WTC11 (cell line): ENCODE measurements around the gene OS9. TPM values are rescaled to one million over a fixed set of nuclear protein-coding genes. Genes with fewer than 3 reads are reported as not detected.

Source experiments
- ATAC-seq: fragments of 200-7000 bp; cut with Tn5 transposase; 2 replicates; pipeline ENCODE4 v1.10.0; 2021; ENCODE audit warnings: mild to moderate bottlenecking, moderate library complexity
- CTCF ChIA-PET: fragments of 300-600 bp; sonication (Branson Sonifier 250); formaldehyde crosslinking; loops from one replicate; lab custom pipeline; 2021; ENCODE audit warnings: antibody characterized with exemption; lab: Charles Lee
- POLR2A ChIA-PET: fragments of 350-600 bp; sonication (Branson Sonifier 250); formaldehyde crosslinking; loops from one replicate; lab custom pipeline; 2021; ENCODE audit warnings: antibody characterized with exemption; lab: Charles Lee
- DNase-seq: peaks from one replicate; pipeline ENCODE4 v3.0.0; 2021; ENCODE audit warnings: low spot score
- H3K27ac Mint-ChIP-seq: 2 replicates; pipeline ENCODE4 v1.8.0; 2021; ENCODE audit warnings: mixed read lengths
- H3K27me3 Mint-ChIP-seq: 2 replicates; pipeline ENCODE4 v1.8.0; 2021; ENCODE audit warnings: low read depth, mild to moderate bottlenecking, moderate library complexity, mixed read lengths
- H3K36me3 Mint-ChIP-seq: 2 replicates; pipeline ENCODE4 v1.8.0; 2021; ENCODE audit warnings: mixed read lengths
- H3K4me1 Mint-ChIP-seq: 2 replicates; pipeline ENCODE4 v1.8.0; 2022; ENCODE audit warnings: mixed read lengths
- H3K4me3 Mint-ChIP-seq: 2 replicates; pipeline ENCODE4 v1.8.0; 2021; ENCODE audit warnings: mild to moderate bottlenecking, moderate library complexity, mixed read lengths
- H3K9me3 Mint-ChIP-seq: 2 replicates; pipeline ENCODE4 v1.8.0; 2021; ENCODE audit warnings: mixed read lengths
- E2F4 ChIP-seq: sonication (generic); formaldehyde crosslinking; IDR thresholded peaks from 2 replicates; pipeline ENCODE4 v1.8.1; 2022; ENCODE audit warnings: low read depth, mild to moderate bottlenecking, moderate library complexity, missing genetic modification reagents, borderline replicate concordance
- ESRRA ChIP-seq: sonication (generic); formaldehyde crosslinking; IDR thresholded peaks from 2 replicates; pipeline ENCODE4 v1.8.1; 2022; ENCODE audit warnings: mild to moderate bottlenecking, missing genetic modification reagents, borderline replicate concordance
- FOXP4 ChIP-seq: sonication (generic); formaldehyde crosslinking; IDR thresholded peaks from 2 replicates; pipeline ENCODE4 v1.8.0; 2022; ENCODE audit warnings: mild to moderate bottlenecking, missing genetic modification reagents
- IRF1 ChIP-seq: sonication (generic); formaldehyde crosslinking; IDR thresholded peaks from 2 replicates; pipeline ENCODE4 v1.8.0; 2023; ENCODE audit warnings: missing genetic modification reagents
- KAT7 ChIP-seq: sonication (generic); formaldehyde crosslinking; IDR thresholded peaks from 2 replicates; pipeline ENCODE4 v1.8.1; 2023; ENCODE audit warnings: missing genetic modification reagents, mild to moderate bottlenecking, borderline replicate concordance
- NFATC4 ChIP-seq: fragments of 250-450 bp; sonication (Bioruptor Pico); IDR thresholded peaks from 2 replicates; pipeline ENCODE4 v1.9.0; 2021; ENCODE audit warnings: mild to moderate bottlenecking
- NFE2L1 ChIP-seq: sonication (generic); formaldehyde crosslinking; IDR thresholded peaks from 2 replicates; pipeline ENCODE4 v1.8.1; 2023; ENCODE audit warnings: missing genetic modification reagents
- NFYB ChIP-seq: sonication (generic); formaldehyde crosslinking; conservative IDR thresholded peaks from 2 replicates; pipeline ENCODE4 v1.8.0; 2022; ENCODE audit warnings: low read depth, missing genetic modification reagents
- NR3C1 ChIP-seq: sonication (generic); formaldehyde crosslinking; conservative IDR thresholded peaks from 2 replicates; pipeline ENCODE4 v1.8.1; 2023; ENCODE audit warnings: low read depth, mild to moderate bottlenecking, missing genetic modification reagents
- ZMAT4 ChIP-seq: fragments of 250-450 bp; sonication (Bioruptor Pico); IDR thresholded peaks from 2 replicates; pipeline ENCODE4 v1.9.0; 2021; ENCODE audit warnings: mild to moderate bottlenecking
- ZNF121 ChIP-seq: sonication (generic); formaldehyde crosslinking; IDR thresholded peaks from 2 replicates; pipeline ENCODE4 v1.8.0; 2023; ENCODE audit warnings: missing genetic modification reagents
- ZNF423 ChIP-seq: fragments of 250-450 bp; sonication (Bioruptor Pico); IDR thresholded peaks from 2 replicates; pipeline ENCODE4 v2.1.2; 2022; ENCODE audit warnings: mild to moderate bottlenecking, moderate library complexity
- total RNA-seq: library from RNA; stranded (reverse); gene quantifications from 3 replicates; pipeline ENCODE4 v1.2.3, GENCODE V29; 2021
- TF ChIP-seq, protein P1 (sequence below): sonication (generic); formaldehyde crosslinking; IDR thresholded peaks from 2 replicates; pipeline ENCODE4 v1.8.1; 2023; ENCODE audit warnings: mild to moderate bottlenecking, missing genetic modification reagents, borderline replicate concordance
- TF ChIP-seq, protein P2 (sequence below): sonication (generic); formaldehyde crosslinking; IDR thresholded peaks from 2 replicates; pipeline ENCODE4 v1.8.1; 2023; ENCODE audit warnings: mild to moderate bottlenecking, missing genetic modification reagents, moderate library complexity
- TF ChIP-seq, protein P3 (sequence below): sonication (generic); formaldehyde crosslinking; IDR thresholded peaks from 2 replicates; pipeline ENCODE4 v1.8.1; 2022; ENCODE audit warnings: low read depth, missing genetic modification reagents, borderline replicate concordance
- TF ChIP-seq, protein P4 (sequence below): sonication (generic); formaldehyde crosslinking; IDR thresholded peaks from 2 replicates; pipeline ENCODE4 v1.8.0; 2023; ENCODE audit warnings: missing genetic modification reagents, mild to moderate bottlenecking, borderline replicate concordance

The OS9 gene
- total RNA-seq, 1 experiment from 2014 or later = 77.5 TPM

DNA sequence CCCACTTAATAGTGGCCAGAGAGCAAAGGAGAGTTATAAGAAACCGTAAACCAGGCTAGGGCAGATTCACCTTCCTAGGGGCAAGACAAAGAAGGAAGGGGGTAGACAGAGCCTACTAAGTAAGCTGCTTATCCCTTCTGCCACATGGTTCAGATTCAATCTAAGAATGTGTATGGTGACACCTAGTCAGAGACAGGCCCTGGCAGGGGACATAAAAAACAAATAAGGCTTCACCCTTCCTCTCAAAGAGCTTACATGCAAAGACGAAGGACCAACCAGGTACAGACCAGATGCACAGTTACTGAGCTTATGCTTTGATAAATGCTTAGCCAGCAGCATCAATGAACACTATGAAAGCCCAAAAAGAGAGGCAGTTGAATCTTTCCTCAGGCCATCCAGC, 68.5 kb downstream of the OS9 start:
- no peaks in the 10 kb centered on the region for H3K36me3 Mint-ChIP-seq
- TF ChIP-seq, protein P1, sequence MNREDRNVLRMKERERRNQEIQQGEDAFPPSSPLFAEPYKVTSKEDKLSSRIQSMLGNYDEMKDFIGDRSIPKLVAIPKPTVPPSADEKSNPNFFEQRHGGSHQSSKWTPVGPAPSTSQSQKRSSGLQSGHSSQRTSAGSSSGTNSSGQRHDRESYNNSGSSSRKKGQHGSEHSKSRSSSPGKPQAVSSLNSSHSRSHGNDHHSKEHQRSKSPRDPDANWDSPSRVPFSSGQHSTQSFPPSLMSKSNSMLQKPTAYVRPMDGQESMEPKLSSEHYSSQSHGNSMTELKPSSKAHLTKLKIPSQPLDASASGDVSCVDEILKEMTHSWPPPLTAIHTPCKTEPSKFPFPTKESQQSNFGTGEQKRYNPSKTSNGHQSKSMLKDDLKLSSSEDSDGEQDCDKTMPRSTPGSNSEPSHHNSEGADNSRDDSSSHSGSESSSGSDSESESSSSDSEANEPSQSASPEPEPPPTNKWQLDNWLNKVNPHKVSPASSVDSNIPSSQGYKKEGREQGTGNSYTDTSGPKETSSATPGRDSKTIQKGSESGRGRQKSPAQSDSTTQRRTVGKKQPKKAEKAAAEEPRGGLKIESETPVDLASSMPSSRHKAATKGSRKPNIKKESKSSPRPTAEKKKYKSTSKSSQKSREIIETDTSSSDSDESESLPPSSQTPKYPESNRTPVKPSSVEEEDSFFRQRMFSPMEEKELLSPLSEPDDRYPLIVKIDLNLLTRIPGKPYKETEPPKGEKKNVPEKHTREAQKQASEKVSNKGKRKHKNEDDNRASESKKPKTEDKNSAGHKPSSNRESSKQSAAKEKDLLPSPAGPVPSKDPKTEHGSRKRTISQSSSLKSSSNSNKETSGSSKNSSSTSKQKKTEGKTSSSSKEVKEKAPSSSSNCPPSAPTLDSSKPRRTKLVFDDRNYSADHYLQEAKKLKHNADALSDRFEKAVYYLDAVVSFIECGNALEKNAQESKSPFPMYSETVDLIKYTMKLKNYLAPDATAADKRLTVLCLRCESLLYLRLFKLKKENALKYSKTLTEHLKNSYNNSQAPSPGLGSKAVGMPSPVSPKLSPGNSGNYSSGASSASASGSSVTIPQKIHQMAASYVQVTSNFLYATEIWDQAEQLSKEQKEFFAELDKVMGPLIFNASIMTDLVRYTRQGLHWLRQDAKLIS (CRISPR knock-in tag) = no peak
- no peak for TF ChIP-seq NFE2L1 (CRISPR knock-in tag)
- TF ChIP-seq FOXP4 = no peak
- TF ChIP-seq NFYB = no peak
- TF ChIP-seq, protein P2, sequence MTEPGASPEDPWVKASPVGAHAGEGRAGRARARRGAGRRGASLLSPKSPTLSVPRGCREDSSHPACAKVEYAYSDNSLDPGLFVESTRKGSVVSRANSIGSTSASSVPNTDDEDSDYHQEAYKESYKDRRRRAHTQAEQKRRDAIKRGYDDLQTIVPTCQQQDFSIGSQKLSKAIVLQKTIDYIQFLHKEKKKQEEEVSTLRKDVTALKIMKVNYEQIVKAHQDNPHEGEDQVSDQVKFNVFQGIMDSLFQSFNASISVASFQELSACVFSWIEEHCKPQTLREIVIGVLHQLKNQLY (CRISPR knock-in tag) = no peak
- no peak for TF ChIP-seq ZMAT4 (CRISPR knock-in tag)
- TF ChIP-seq, all 79 proteins: peak for 0
- DNase-seq = no peak
- H3K27ac Mint-ChIP-seq = no peak overlapping the region
- peaks cover 99% of the 10 kb centered on the region for H3K27me3 Mint-ChIP-seq
- CTCF ChIA-PET = no interaction called here
- POLR2A ChIA-PET = no interaction called here
- no peak overlapping the region for H3K4me3 Mint-ChIP-seq
- H3K9me3 Mint-ChIP-seq = no peaks in the 10 kb centered on the region
- no peak for ATAC-seq
- peaks cover 32% of the 10 kb centered on the region for H3K4me1 Mint-ChIP-seq

DNA sequence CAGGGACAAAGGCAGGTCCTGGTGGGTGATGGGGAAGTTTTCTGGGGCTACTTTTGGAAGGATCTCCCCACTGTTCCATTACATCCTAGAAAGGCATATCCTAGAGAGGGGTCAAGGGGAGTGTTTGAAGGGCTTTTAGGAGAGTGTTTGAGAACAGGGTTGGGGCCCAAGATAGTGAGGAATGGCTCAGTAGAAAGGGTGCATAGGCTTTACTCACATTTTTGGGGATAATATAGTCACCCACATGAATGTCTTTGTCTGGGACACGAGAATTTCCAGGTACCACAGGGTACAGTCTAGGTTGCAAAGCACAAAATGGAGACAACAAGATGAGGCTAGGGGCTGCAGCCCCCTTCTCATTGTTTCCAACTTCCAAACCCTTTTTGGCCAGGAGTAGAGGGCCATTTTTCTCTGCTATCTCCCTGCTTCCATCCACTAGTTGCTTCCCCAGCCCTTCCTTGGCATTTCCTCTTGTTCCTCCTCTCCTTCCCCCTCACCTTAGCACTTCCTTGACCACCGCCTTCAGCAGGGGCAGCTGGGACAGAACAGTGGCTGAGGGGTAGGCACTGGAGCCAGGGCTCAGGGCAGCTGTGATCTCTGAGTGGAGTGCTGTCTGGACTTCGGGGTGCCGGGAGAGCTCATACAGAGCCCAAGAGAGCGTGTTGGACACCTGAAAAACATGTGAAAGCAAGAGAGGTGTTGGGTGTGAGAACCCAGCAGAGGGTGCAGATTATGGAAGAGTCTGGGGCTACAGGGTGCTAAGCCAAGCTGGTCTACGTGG, 70.1 kb downstream of the OS9 start:
- no peak for ATAC-seq
- peak overlapping the region; percentile 74 for H3K4me3 Mint-ChIP-seq
- H3K27me3 Mint-ChIP-seq = peaks cover 92% of the 10 kb centered on the region
- peaks cover 33% of the 10 kb centered on the region for H3K4me1 Mint-ChIP-seq
- peaks cover 9% of the 10 kb centered on the region for H3K36me3 Mint-ChIP-seq
- CTCF ChIA-PET = interaction anchor here (1.1 to 5.3 kb wide), 4 partner anchors 8 to 51 kb away, joined by 3 to 80 read pairs (median 6); partner anchors contain the start of genes EEF1AKMT3, METTL1 and TSFM
- POLR2A ChIA-PET = interaction anchor here (0.8 kb wide), 1 partner anchor 12 kb away, joined by 3 read pairs; the partner anchor contains the start of gene CDK4
- DNase-seq = no peak
- no peak overlapping the region for H3K27ac Mint-ChIP-seq
- no peaks in the 10 kb centered on the region for H3K9me3 Mint-ChIP-seq
- TF ChIP-seq IRF1 (no peak), ZNF423 (CRISPR knock-in tag) (no peak), ZNF121 (CRISPR knock-in tag) (no peak), E2F4 (no peak), KAT7 (CRISPR knock-in tag) (no peak), ESRRA (CRISPR knock-in tag) (no peak), NR3C1 (CRISPR knock-in tag) (no peak), NFATC4 (CRISPR knock-in tag) (no peak)
- TF ChIP-seq, protein P3, sequence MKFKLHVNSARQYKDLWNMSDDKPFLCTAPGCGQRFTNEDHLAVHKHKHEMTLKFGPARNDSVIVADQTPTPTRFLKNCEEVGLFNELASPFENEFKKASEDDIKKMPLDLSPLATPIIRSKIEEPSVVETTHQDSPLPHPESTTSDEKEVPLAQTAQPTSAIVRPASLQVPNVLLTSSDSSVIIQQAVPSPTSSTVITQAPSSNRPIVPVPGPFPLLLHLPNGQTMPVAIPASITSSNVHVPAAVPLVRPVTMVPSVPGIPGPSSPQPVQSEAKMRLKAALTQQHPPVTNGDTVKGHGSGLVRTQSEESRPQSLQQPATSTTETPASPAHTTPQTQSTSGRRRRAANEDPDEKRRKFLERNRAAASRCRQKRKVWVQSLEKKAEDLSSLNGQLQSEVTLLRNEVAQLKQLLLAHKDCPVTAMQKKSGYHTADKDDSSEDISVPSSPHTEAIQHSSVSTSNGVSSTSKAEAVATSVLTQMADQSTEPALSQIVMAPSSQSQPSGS (CRISPR knock-in tag) = no peak
- TF ChIP-seq, protein P4, sequence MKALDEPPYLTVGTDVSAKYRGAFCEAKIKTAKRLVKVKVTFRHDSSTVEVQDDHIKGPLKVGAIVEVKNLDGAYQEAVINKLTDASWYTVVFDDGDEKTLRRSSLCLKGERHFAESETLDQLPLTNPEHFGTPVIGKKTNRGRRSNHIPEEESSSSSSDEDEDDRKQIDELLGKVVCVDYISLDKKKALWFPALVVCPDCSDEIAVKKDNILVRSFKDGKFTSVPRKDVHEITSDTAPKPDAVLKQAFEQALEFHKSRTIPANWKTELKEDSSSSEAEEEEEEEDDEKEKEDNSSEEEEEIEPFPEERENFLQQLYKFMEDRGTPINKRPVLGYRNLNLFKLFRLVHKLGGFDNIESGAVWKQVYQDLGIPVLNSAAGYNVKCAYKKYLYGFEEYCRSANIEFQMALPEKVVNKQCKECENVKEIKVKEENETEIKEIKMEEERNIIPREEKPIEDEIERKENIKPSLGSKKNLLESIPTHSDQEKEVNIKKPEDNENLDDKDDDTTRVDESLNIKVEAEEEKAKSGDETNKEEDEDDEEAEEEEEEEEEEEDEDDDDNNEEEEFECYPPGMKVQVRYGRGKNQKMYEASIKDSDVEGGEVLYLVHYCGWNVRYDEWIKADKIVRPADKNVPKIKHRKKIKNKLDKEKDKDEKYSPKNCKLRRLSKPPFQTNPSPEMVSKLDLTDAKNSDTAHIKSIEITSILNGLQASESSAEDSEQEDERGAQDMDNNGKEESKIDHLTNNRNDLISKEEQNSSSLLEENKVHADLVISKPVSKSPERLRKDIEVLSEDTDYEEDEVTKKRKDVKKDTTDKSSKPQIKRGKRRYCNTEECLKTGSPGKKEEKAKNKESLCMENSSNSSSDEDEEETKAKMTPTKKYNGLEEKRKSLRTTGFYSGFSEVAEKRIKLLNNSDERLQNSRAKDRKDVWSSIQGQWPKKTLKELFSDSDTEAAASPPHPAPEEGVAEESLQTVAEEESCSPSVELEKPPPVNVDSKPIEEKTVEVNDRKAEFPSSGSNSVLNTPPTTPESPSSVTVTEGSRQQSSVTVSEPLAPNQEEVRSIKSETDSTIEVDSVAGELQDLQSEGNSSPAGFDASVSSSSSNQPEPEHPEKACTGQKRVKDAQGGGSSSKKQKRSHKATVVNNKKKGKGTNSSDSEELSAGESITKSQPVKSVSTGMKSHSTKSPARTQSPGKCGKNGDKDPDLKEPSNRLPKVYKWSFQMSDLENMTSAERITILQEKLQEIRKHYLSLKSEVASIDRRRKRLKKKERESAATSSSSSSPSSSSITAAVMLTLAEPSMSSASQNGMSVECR (CRISPR knock-in tag) = no peak
